H9 (cell line): ENCODE results near the gene ANKS3. TPM values are rescaled to one million over a fixed set of nuclear protein-coding genes. Genes with fewer than 3 reads are reported as not detected.

Experiments
- DNase-seq: peaks from one replicate; pipeline ENCODE4 v3.0.0-alpha.2; 2017
- H2AFZ ChIP-seq: one replicate; pipeline ENCODE4 v1.6.1; 2013; ENCODE audit warnings: mild to moderate bottlenecking, low read length, control low read depth, moderate library complexity
- H2AK5ac ChIP-seq: 2 replicates; pipeline ENCODE4 v1.6.1; 2013; ENCODE audit warnings: low read length, control low read depth, mixed read lengths; ENCODE audit not compliant: insufficient read length
- H2BK120ac ChIP-seq: one replicate; pipeline ENCODE4 v1.6.1; 2013; ENCODE audit warnings: low read depth, mild to moderate bottlenecking, low read length, control low read depth, inconsistent platforms; ENCODE audit not compliant: poor library complexity, severe bottlenecking
- H2BK12ac ChIP-seq: 2 replicates; pipeline ENCODE4 v1.6.1; 2013; ENCODE audit warnings: low read length, control low read depth, mixed read lengths, low read depth; ENCODE audit not compliant: insufficient read length
- H2BK15ac ChIP-seq: 2 replicates; pipeline ENCODE4 v1.6.1; 2013; ENCODE audit warnings: low read depth, low read length, control low read depth
- H2BK20ac ChIP-seq: one replicate; pipeline ENCODE4 v1.6.1; 2013; ENCODE audit warnings: low read depth, mild to moderate bottlenecking, low read length, control low read depth, inconsistent platforms; ENCODE audit not compliant: poor library complexity, severe bottlenecking
- H2BK5ac ChIP-seq: 2 replicates; pipeline ENCODE4 v1.6.1; 2013; ENCODE audit warnings: low read length, control low read depth, mixed read lengths; ENCODE audit not compliant: insufficient read length
- H3K14ac ChIP-seq: 2 replicates; pipeline ENCODE4 v1.6.1; 2013; ENCODE audit warnings: low read length, control low read depth; ENCODE audit not compliant: insufficient read depth
- H3K18ac ChIP-seq: 2 replicates; pipeline ENCODE4 v1.6.1; 2013; ENCODE audit warnings: low read depth, mild to moderate bottlenecking, mixed read lengths, low read length, control low read depth; ENCODE audit not compliant: insufficient read length
- H3K23ac ChIP-seq: 2 replicates; pipeline ENCODE4 v1.6.1; 2013; ENCODE audit warnings: low read length, control low read depth, mixed read lengths, low read depth; ENCODE audit not compliant: insufficient read length
- H3K23me2 ChIP-seq: 2 replicates; pipeline ENCODE4 v1.6.1; 2013; ENCODE audit warnings: low read depth, mild to moderate bottlenecking, mixed read lengths, low read length, control low read depth; ENCODE audit not compliant: insufficient read length, poor library complexity, severe bottlenecking
- H3K27ac ChIP-seq: 2 replicates; pipeline ENCODE4 v1.5.1; 2013; ENCODE audit warnings: low read length, control low read depth, mixed read lengths, low read depth; ENCODE audit not compliant: insufficient read length
- H3K27me3 ChIP-seq: 2 replicates; pipeline ENCODE4 v1.6.1; 2013; ENCODE audit warnings: low read length, control low read depth, inconsistent platforms; ENCODE audit not compliant: insufficient read depth
- H3K4ac ChIP-seq: 2 replicates; pipeline ENCODE4 v1.6.1; 2013; ENCODE audit warnings: low read depth, mild to moderate bottlenecking, control low read depth, inconsistent platforms, low read length, moderate library complexity
- H3K4me1 ChIP-seq: 2 replicates; pipeline ENCODE4 v1.6.1; 2013; ENCODE audit warnings: low read length, control low read depth, inconsistent platforms; ENCODE audit not compliant: insufficient read depth
- H3K4me2 ChIP-seq: 2 replicates; pipeline ENCODE4 v1.6.1; 2013; ENCODE audit warnings: low read length, control low read depth, mixed read lengths; ENCODE audit not compliant: insufficient read length, insufficient read depth
- H3K56ac ChIP-seq: 2 replicates; pipeline ENCODE4 v1.6.1; 2013; ENCODE audit warnings: low read depth, mild to moderate bottlenecking, mixed read lengths, low read length, control low read depth; ENCODE audit not compliant: insufficient read length
- H3K79me1 ChIP-seq: 2 replicates; pipeline ENCODE4 v1.6.1; 2013; ENCODE audit warnings: low read depth, mild to moderate bottlenecking, moderate library complexity, low read length, control low read depth, inconsistent platforms; ENCODE audit not compliant: insufficient read depth, poor library complexity, severe bottlenecking
- H3K79me2 ChIP-seq: 2 replicates; pipeline ENCODE4 v1.6.1; 2013; ENCODE audit warnings: low read length, control low read depth, inconsistent platforms; ENCODE audit not compliant: insufficient read depth
- H3K9ac ChIP-seq: 2 replicates; pipeline ENCODE4 v1.6.1; 2013; ENCODE audit warnings: low read length, control low read depth, mixed read lengths; ENCODE audit not compliant: insufficient read length; ENCODE audit errors: extremely low read depth
- H3K9me3 ChIP-seq: one replicate; pipeline ENCODE4 v1.6.1; 2013; ENCODE audit warnings: low read depth, low read length, inconsistent platforms; ENCODE audit not compliant: control insufficient read depth
- H3T11ph ChIP-seq: one replicate; pipeline ENCODE4 v1.6.1; 2013; ENCODE audit warnings: mild to moderate bottlenecking, low read length, control low read depth, inconsistent platforms
- H4K20me1 ChIP-seq: one replicate; pipeline ENCODE4 v1.6.1; 2013; ENCODE audit not compliant: control insufficient read depth, insufficient read length, insufficient read depth
- H4K5ac ChIP-seq: 2 replicates; pipeline ENCODE4 v1.6.1; 2013; ENCODE audit warnings: low read depth, mild to moderate bottlenecking, mixed read lengths, low read length, control low read depth; ENCODE audit not compliant: insufficient read length
- H4K8ac ChIP-seq: replicated peaks from 2 replicates; pipeline ENCODE4 v1.6.1; 2013; ENCODE audit warnings: low read length, control low read depth, mixed read lengths, low read depth; ENCODE audit not compliant: insufficient read length
- H4K91ac ChIP-seq: 2 replicates; pipeline ENCODE4 v1.6.1; 2013; ENCODE audit warnings: low read depth, mild to moderate bottlenecking, moderate library complexity, mixed read lengths, low read length, control low read depth; ENCODE audit not compliant: insufficient read length
- H3K27ac Mint-ChIP-seq, 3 experiments: 2 replicates in 2 of 3; 3 replicates in 1 of 3; pipeline ENCODE4 v1.8.0; 2020 to 2021; ENCODE audit warnings: mixed read lengths in 3 of 3, mild to moderate bottlenecking in 1 of 3, moderate library complexity in 1 of 3
- H3K27me3 Mint-ChIP-seq: 2 replicates; pipeline ENCODE4 v1.8.0; 2021; ENCODE audit warnings: low read depth, mild to moderate bottlenecking, moderate library complexity, mixed read lengths
- H3K36me3 Mint-ChIP-seq, 3 experiments: 2 replicates in 2 of 3; 3 replicates in 1 of 3; pipeline ENCODE4 v1.8.0; 2020 to 2021; ENCODE audit warnings: low read depth in 3 of 3, mixed read lengths in 3 of 3; ENCODE audit not compliant: insufficient read depth in 1 of 3
- H3K4me1 Mint-ChIP-seq, 2 experiments: 2 replicates each; pipeline ENCODE4 v1.8.0; 2020; ENCODE audit warnings: mixed read lengths in 2 of 2
- H3K4me3 Mint-ChIP-seq, 2 experiments: 2 replicates in 1 of 2; 3 replicates in 1 of 2; pipeline ENCODE4 v1.8.0; 2020 to 2021; ENCODE audit warnings: mild to moderate bottlenecking in 2 of 2, mixed read lengths in 2 of 2, moderate library complexity in 1 of 2
- H3K9me3 Mint-ChIP-seq, 2 experiments: 2 replicates in 1 of 2; 3 replicates in 1 of 2; pipeline ENCODE4 v1.8.0; 2020; ENCODE audit warnings: mild to moderate bottlenecking in 2 of 2, mixed read lengths in 2 of 2, moderate library complexity in 1 of 2
- CTCF ChIP-seq: fragments of 200-600 bp; sonication (generic); conservative IDR thresholded peaks from 3 replicates; pipeline ENCODE4 v1.8.0; 2021; ENCODE audit warnings: antibody characterized with exemption, mild to moderate bottlenecking
- WGBS: extraction: QIAGEN DNeasy Blood & Tissue Kit; methylation state at CpG from one replicate; pipeline ENCODE4 v1.1.7; 2013; ENCODE audit warnings: missing lambda C conversion rate, low lambda C conversion rate, mixed read lengths; ENCODE audit not compliant: insufficient read length; ENCODE audit errors: extremely low coverage; 5-methylcytosine and 5-hydroxymethylcytosine counted together
- total RNA-seq: library from RNA; stranded (reverse); gene quantifications from 2 replicates; pipeline ENCODE4 v1.2.1, GENCODE V29; 2021

The ANKS3 gene
- total RNA-seq, 1 experiment from 2014 or later = 32.0 TPM

- no peak overlapping the region for H3K4me3 Mint-ChIP-seq
Observed at GRCh38 chr16:4752351-4753100, 18.5 kb upstream of the ANKS3 start.

More at GRCh38 chr16:4752351-4753100, 18.5 kb upstream of the ANKS3 start:
- Histone ChIP-seq H2BK120ac (no peak overlapping the region), H3K14ac (no peak overlapping the region), H2BK20ac (no peak overlapping the region), H3K18ac (no peak overlapping the region), H2BK12ac (no peak overlapping the region), H4K20me1 (no peaks in the 10 kb centered on the region), H3K23me2 (no peaks in the 10 kb centered on the region), H2BK15ac (no peak overlapping the region), H4K91ac (no peak overlapping the region), H3K27me3 (no peaks in the 10 kb centered on the region), H3K79me2 (no peaks in the 10 kb centered on the region), H3K4me2 (no peak overlapping the region), H2AFZ (no peak overlapping the region), H2BK5ac (no peak overlapping the region), H4K8ac (no peak overlapping the region), H3T11ph (no peak overlapping the region), H3K56ac (no peak overlapping the region), H3K4me1 (no peaks in the 10 kb centered on the region), H3K9ac (no peak overlapping the region), H3K79me1 (no peaks in the 10 kb centered on the region), H3K9me3 (no peaks in the 10 kb centered on the region), H3K27ac (no peak overlapping the region), H3K4ac (no peak overlapping the region), H2AK5ac (no peak overlapping the region), H4K5ac (no peak overlapping the region), H3K23ac (no peak overlapping the region)
- H3K27me3 Mint-ChIP-seq = no peaks in the 10 kb centered on the region
- TF ChIP-seq CTCF = no peak
- DNase-seq = no peak
- no peaks in the 10 kb centered on the region for H3K4me1 Mint-ChIP-seq
- no peak overlapping the region for H3K27ac Mint-ChIP-seq
- peaks cover 29 to 52% (median 49%) of the 10 kb centered on the region in 3 experiments for H3K36me3 Mint-ChIP-seq
- WGBS = no CpG with 5 or more reads among the region's 44 CpGs
- peaks cover 7 to 9% of the 10 kb centered on the region in 2 experiments; a peak in 3 of 5 replicates for H3K9me3 Mint-ChIP-seq
